GM18867 (cell line): ENCODE data around the gene MYO18B.

Experiments used
- ATAC-seq: cut with Tn5 transposase; IDR thresholded peaks from one replicate; pipeline ENCODE4 v1.9.1; 2021; ENCODE audit warnings: mild to moderate bottlenecking, moderate library complexity; ENCODE audit not compliant: unreplicated experiment

MYO18B gene

GRCh38 chr22:26072621-26073020, 330.6 kb downstream of the MYO18B start:
- no peak for ATAC-seq

GRCh38 chr22:26075251-26075650, 333.3 kb downstream of the MYO18B start:
- ATAC-seq, result no peak

GRCh38 chr22:26079009-26079408, 337.0 kb downstream of the MYO18B start:
- no peak for ATAC-seq
